ENCODE results near the gene ZNF557. TPM values are rescaled to one million over a fixed set of nuclear protein-coding genes. Genes with fewer than 3 reads are reported as not detected.

ZNF557 gene
- 35.4 TPM for total RNA-seq

GRCh38 chr19:7069042-7069903 lies at the start of gene ZNF557:
TSS of gene ZNF557 (plus strand) at chr19:7069703. CDS start at chr19:7075075, 5,372 bp downstream.

GRCh38 chr19:7021331-7021730 lies 48.2 kb upstream of the ZNF557 start, which contains the start of gene MBD3L2B:
TSS of gene MBD3L2B (minus strand) at chr19:7021431. CDS start at chr19:7021397, 34 bp downstream.

GRCh38 chr19:7030278-7030677 lies 39.2 kb upstream of the ZNF557 start, which contains the start of gene MBD3L5:
TSS of gene MBD3L5 (plus strand) at chr19:7030578. CDS start at chr19:7030612, 34 bp downstream.

GRCh38 chr19:7040079-7040478 lies 29.4 kb upstream of the ZNF557 start, which contains the start of gene MBD3L4:
TSS of gene MBD3L4 (minus strand) at chr19:7040179. CDS start at chr19:7040144, 35 bp downstream.

GRCh38 chr19:7049021-7049420 lies 20.5 kb upstream of the ZNF557 start, which contains the start of gene MBD3L2:
TSS of gene MBD3L2 (plus strand) at chr19:7049321. CDS start at chr19:7049374, 53 bp downstream.

GRCh38 chr19:7058576-7058975 lies 10.9 kb upstream of the ZNF557 start, which contains the start of gene MBD3L3:
TSS of gene MBD3L3 (minus strand) at chr19:7058676. CDS start at chr19:7058605, 71 bp downstream.

Other genes starting within 250 kb of the ZNF557 start
- not detected for gene ADGRE1, start 182.1 kb upstream of the ZNF557 start, total RNA-seq
- not detected for gene MBD3L2B, start 48.3 kb upstream of the ZNF557 start, total RNA-seq
- gene MBD3L5, start 39.1 kb upstream of the ZNF557 start, total RNA-seq, result not detected
- gene MBD3L4, start 29.5 kb upstream of the ZNF557 start, total RNA-seq, result not detected
- gene MBD3L2, start 20.4 kb upstream of the ZNF557 start, total RNA-seq, result not detected
- gene MBD3L3, start 11.0 kb upstream of the ZNF557 start, total RNA-seq, result not detected
- 136 TPM for gene INSR, start 224.7 kb downstream of the ZNF557 start, total RNA-seq

Data from parietal lobe (tissue), 1 donor.